Activated CD4-positive, CD25-positive, alpha-beta regulatory T cell treated with anti-CD3 and anti-CD28 coated beads, Interleukin-2, amount 50 U/mL, for 72 hours (primary cell): Measurements from ENCODE around the gene GNG12.

Source experiments
- DNase-seq: peaks from one replicate; pipeline ENCODE4 v3.0.0; 2021

Gene GNG12

GRCh38 chr1:67724928-67725560, 108.2 kb downstream of the GNG12 start:
- no peak for DNase-seq

- DNase-seq, result no peak
These were observed 109.6 kb downstream of the GNG12 start for GRCh38 chr1:67723620-67724019.

- DNase-seq, result no peak
These were observed 110.1 kb downstream of the GNG12 start for GRCh38 chr1:67723126-67723525.

GRCh38 chr1:67722292-67722944, 110.8 kb downstream of the GNG12 start:
- DNase-seq, result no peak

GRCh38 chr1:67721650-67722291, 111.5 kb downstream of the GNG12 start:
- no peak for DNase-seq

- DNase-seq, result no peak
These were observed 112.2 kb downstream of the GNG12 start for GRCh38 chr1:67721112-67721511.

- DNase-seq, result no peak
These were observed 113.7 kb downstream of the GNG12 start for GRCh38 chr1:67719329-67720196.

GRCh38 chr1:67717876-67718275, 115.4 kb downstream of the GNG12 start:
- DNase-seq, result no peak

- no peak for DNase-seq
These were observed 116.5 kb downstream of the GNG12 start for GRCh38 chr1:67716800-67717199.

GRCh38 chr1:67715819-67716218, 117.4 kb downstream of the GNG12 start:
- no peak for DNase-seq

- DNase-seq, result no peak
These were observed 120.0 kb downstream of the GNG12 start for GRCh38 chr1:67713057-67713846.

- DNase-seq, result no peak
These were observed 121.4 kb downstream of the GNG12 start for GRCh38 chr1:67711855-67712212.

GRCh38 chr1:67711158-67711854, 122.0 kb downstream of the GNG12 start:
- DNase-seq, result no peak

GRCh38 chr1:67710417-67710816, 122.8 kb downstream of the GNG12 start:
- DNase-seq, result no peak

- DNase-seq, result no peak
These were observed 124.7 kb downstream of the GNG12 start for GRCh38 chr1:67708606-67709005.

GRCh38 chr1:67705735-67706453, 127.4 kb downstream of the GNG12 start:
- no peak for DNase-seq

- no peak for DNase-seq
These were observed 128.9 kb downstream of the GNG12 start for GRCh38 chr1:67704351-67704750.

- DNase-seq, result no peak
These were observed 131.4 kb downstream of the GNG12 start for GRCh38 chr1:67701876-67702275.

- DNase-seq, result no peak
These were observed 132.4 kb downstream of the GNG12 start for GRCh38 chr1:67700692-67701410.

- no peak for DNase-seq
These were observed 133.0 kb downstream of the GNG12 start for GRCh38 chr1:67700220-67700619.

GRCh38 chr1:67696708-67697107, 136.6 kb downstream of the GNG12 start:
- no peak for DNase-seq
